ENCODE data around the gene BABAM1. TPM values are rescaled to one million over a fixed set of nuclear protein-coding genes. Genes with fewer than 3 reads are reported as not detected.
A peak's percentile ranks its signal among the peaks of the same experiment; 100 is the strongest.

Gene BABAM1
- total RNA-seq, 4 donors from 2014 or later: 86.3 to 120 (median 99.4) TPM

DNA sequence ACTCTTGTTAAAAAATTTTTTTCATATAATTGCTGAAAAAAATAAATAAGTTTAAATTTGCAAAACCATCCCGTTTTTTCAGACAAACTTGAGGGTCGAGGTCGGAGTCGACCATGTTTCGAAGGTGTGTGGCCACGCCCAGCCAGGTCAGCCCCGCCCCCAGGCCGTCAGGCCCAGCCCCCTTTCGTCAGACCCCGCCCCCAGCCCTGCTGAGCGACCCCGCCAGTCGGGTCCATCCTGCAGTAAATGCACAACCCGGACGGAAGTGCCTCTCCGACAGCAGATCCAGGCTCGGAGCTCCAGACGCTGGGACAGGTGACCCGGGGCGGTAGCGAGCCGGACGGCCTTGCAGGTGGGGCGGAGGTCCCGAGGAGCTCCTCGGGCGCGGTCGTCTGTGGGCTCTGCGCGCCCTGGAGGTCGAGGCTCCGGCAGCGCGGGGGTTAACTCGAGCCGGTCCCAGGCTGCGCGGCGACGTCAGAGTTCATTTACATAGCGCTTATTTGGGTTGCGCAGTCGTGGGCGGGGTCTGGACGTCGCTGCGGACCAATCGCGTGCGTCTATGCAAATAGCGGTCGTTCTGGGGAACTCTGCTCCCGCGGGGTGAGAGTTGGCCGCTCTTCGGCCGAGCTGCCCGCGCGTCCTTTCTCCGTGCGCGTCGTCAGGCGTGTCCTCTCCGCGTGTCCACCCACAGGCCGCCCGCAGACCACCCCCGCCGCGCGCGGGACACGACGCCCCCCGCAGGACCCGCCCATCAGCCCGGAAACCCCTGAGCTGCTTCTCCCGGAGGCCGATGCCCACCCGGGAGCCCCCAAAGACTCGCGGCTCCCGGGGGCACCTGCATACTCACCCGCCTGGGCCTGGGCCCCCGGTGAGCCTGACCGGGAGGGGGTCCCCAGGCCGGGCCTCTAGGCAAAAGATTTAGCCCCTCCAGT, 41.0 kb upstream of the BABAM1 start, which contains the start of gene OCEL1:
TSS of gene OCEL1 (plus strand) at position 225 of the 932 bp plus-strand sequence. CDS start at position 247, 22 bp downstream.
- Histone ChIP-seq H3K36me3 (no peaks in the 10 kb centered on the region), H3K9me3 (no peaks in the 10 kb centered on the region), H3K27ac (peak within 1 kb of the TSS; percentile 86 to 91 (median 89)), H3K27me3 (no peaks in the 10 kb centered on the region), H3K4me3 (peak within 1 kb of the TSS; percentile 62 to 95 (median 78)), H3K4me1 (peaks cover 8 to 13% of the 10 kb centered on the region in 2 donors)
- ATAC-seq (peak; percentile 96 to 97), DNase-seq (peak; percentile 98 to 99)
- intact Hi-C loops (cut with DNase I; ENCODE audit: low total_unique reads): loop anchor here (1.0 to 5.0 kb wide), 5 partner anchors 11 to 151 kb away; partner anchors contain the start of genes BABAM1, HAUS8, MYO9B and USE1
- TF ChIP-seq, protein P1, sequence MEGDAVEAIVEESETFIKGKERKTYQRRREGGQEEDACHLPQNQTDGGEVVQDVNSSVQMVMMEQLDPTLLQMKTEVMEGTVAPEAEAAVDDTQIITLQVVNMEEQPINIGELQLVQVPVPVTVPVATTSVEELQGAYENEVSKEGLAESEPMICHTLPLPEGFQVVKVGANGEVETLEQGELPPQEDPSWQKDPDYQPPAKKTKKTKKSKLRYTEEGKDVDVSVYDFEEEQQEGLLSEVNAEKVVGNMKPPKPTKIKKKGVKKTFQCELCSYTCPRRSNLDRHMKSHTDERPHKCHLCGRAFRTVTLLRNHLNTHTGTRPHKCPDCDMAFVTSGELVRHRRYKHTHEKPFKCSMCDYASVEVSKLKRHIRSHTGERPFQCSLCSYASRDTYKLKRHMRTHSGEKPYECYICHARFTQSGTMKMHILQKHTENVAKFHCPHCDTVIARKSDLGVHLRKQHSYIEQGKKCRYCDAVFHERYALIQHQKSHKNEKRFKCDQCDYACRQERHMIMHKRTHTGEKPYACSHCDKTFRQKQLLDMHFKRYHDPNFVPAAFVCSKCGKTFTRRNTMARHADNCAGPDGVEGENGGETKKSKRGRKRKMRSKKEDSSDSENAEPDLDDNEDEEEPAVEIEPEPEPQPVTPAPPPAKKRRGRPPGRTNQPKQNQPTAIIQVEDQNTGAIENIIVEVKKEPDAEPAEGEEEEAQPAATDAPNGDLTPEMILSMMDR (IDR thresholded peaks at IDR 0.05 in 4 of 5, conservative IDR thresholded peaks at IDR 0.05 in 1 of 5): peak in 1 of 5 experiments; percentile 21
- TF ChIP-seq POLR2A (IDR thresholded peaks at IDR 0.05): peak; percentile 88 to 90
- in situ Hi-C loops (cut with MboI; ENCODE audit: low sequenced_read_pairs in 4 of 4): no loop called here

DNA sequence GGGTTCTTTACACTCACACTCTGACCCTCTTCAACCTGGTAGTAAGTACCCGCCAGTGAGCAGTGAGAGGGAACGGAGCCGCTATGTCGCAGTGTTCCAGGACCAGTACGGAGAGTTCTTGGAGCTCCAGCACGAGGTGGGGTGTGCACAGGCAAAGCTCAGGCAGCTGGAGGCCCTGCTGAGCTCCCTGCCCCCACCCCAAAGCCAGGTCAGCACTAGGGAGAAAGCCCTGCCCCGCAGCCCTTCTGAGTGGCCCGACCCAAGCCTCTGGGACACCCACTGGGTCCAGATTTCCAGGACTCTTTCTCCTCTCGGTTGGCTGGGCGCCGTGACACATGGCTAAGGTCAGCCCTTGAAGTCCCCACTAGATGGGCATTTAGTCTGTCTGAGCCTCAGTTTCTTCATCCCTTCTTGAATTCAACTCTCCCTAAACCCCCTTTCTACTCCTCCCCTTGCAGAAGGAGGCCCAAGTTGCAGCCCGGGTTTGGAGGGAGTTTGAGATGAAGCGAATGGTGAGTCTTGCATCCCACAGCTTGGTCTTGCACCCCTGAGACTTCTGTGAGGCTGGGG, 39.4 kb upstream of the BABAM1 start:
- DNase-seq: peak in 1 of 2 donors; percentile 62
- intact Hi-C loops (cut with DNase I; ENCODE audit: low total_unique reads): loop anchor here (5.0 kb wide), 1 partner anchor 91 kb away; no protein-coding TSS in a partner anchor

DNA sequence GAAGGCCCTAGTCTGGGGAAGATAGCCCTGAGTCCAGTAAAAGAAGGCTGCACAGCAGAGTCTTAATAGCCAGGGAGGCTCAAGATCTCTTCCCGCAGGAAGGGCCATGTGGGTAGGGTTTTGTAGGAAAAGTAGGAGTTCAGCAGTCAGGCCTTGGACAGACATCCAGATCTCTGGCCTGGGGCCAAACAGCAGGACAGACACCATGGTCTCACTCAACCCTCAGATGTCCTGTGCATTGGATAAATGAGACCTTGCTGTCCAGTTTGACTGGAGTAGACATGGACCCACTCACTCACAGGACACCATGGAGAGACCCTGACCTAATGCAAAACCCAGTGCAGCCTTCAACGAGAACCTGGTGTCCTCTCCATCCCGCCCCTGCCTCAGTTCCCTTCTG, 37.4 kb upstream of the BABAM1 start:
- no peaks in the 10 kb centered on the region for H3K27me3 ChIP-seq
- in situ Hi-C loops (cut with MboI; ENCODE audit: low sequenced_read_pairs in 4 of 4) (no loop called here), intact Hi-C loops (cut with DNase I; ENCODE audit: low total_unique reads) (loop anchor here (5.0 kb wide), 1 partner anchor 93 kb away; no protein-coding TSS in a partner anchor)
- TF ChIP-seq, protein P1 (IDR thresholded peaks at IDR 0.05 in 4 of 5, conservative IDR thresholded peaks at IDR 0.05 in 1 of 5): no peak
- no peak for TF ChIP-seq POLR2A (IDR thresholded peaks at IDR 0.05)
- no peak for ATAC-seq
- DNase-seq: no peak
- peaks cover 0 to 16% of the 10 kb centered on the region in 2 donors for H3K36me3 ChIP-seq
- no peak overlapping the region for H3K27ac ChIP-seq
- H3K4me1 ChIP-seq: peaks cover 9 to 15% of the 10 kb centered on the region in 2 donors
- no peak overlapping the region for H3K4me3 ChIP-seq
- H3K9me3 ChIP-seq: no peaks in the 10 kb centered on the region

More for the DNA sequence above, 39.4 kb upstream of the BABAM1 start:
- H3K27ac ChIP-seq: peak overlapping the region in 3 of 4 donors; percentile 87 to 91 (median 91)
- peaks cover 8 to 13% of the 10 kb centered on the region in 2 donors for H3K4me1 ChIP-seq
- no peak overlapping the region for H3K4me3 ChIP-seq
- in situ Hi-C loops (cut with MboI; ENCODE audit: low sequenced_read_pairs in 4 of 4): no loop called here
- H3K27me3 ChIP-seq: no peaks in the 10 kb centered on the region
- TF ChIP-seq POLR2A (IDR thresholded peaks at IDR 0.05): no peak
- TF ChIP-seq, protein P1 (IDR thresholded peaks at IDR 0.05 in 4 of 5, conservative IDR thresholded peaks at IDR 0.05 in 1 of 5): no peak
- no peak for ATAC-seq
- H3K9me3 ChIP-seq: no peaks in the 10 kb centered on the region
- H3K36me3 ChIP-seq: peaks cover 0 to 14% of the 10 kb centered on the region in 2 donors

DNA sequence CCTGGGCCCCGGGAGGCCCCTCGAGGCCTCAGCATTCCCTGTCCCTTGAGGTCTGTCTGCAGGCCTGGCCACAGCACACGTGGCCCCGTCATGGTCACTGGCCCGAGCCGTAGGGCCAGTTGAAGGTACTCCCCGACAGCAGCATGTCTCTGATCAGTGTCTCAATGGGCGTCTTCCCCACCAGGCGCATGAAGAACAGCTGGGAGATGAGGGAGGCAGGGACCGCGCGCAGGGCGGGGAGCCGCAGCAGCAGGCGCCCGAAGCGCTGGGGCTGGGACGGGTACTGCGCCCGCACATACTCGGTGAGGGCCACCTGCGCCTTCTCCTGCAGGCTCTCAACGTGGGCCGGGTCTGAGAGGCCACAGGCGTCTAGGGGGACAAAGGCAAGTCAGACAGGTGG, 35.0 kb upstream of the BABAM1 start:
- DNase-seq: no peak
- intact Hi-C loops (cut with DNase I; ENCODE audit: low total_unique reads): no loop called here
- no peak for TF ChIP-seq POLR2A (IDR thresholded peaks at IDR 0.05)
- TF ChIP-seq, protein P1 (IDR thresholded peaks at IDR 0.05 in 4 of 5, conservative IDR thresholded peaks at IDR 0.05 in 1 of 5): no peak

More for the DNA sequence above, 35.0 kb upstream of the BABAM1 start:
- in situ Hi-C loops (cut with MboI; ENCODE audit: low sequenced_read_pairs in 4 of 4): no loop called here
- ATAC-seq: no peak
- no peaks in the 10 kb centered on the region for H3K27me3 ChIP-seq
- H3K36me3 ChIP-seq: peaks cover 0 to 16% of the 10 kb centered on the region in 2 donors
- H3K27ac ChIP-seq: no peak overlapping the region
- peaks cover 10 to 22% of the 10 kb centered on the region in 2 donors for H3K4me1 ChIP-seq
- H3K4me3 ChIP-seq: no peak overlapping the region
- H3K9me3 ChIP-seq: no peaks in the 10 kb centered on the region

Measured in gastrocnemius medialis (tissue), 4 donors.